Omental fat pad (tissue), 4 donors: ENCODE data around the gene IL1RAP. TPM values are rescaled to one million over a fixed set of nuclear protein-coding genes. Genes with fewer than 3 reads are reported as not detected.

ENCODE experiments used
- ATAC-seq: fragments of 150-250 bp; one replicate; pipeline ENCODE4 v1.9.1; 2016; ENCODE audit warnings: mild to moderate bottlenecking, moderate library complexity; ENCODE audit not compliant: low FRiP score
- DNase-seq: peaks from one replicate; pipeline ENCODE4 v3.0.0-alpha.2; 2019; ENCODE audit warnings: low spot score
- CTCF ChIP-seq, 3 donors: fragments of 450-650 bp; IDR thresholded peaks; one replicate each; pipeline ENCODE4 v1.5.1; 2016 to 2017; ENCODE audit warnings: antibody characterized with exemption in 3 of 3, mild to moderate bottlenecking in 3 of 3, moderate library complexity in 2 of 3
- total RNA-seq, 4 donors: library from RNA; depleted of rRNA; stranded (reverse); fragments of >200 nt; gene quantifications; one replicate each; pipeline ENCODE4 v1.1.0, GENCODE V29; 2016

IL1RAP gene
- total RNA-seq, 4 donors from 2014 or later, result 10.5 to 75.3 (median 23.4) TPM

- no peak for DNase-seq
- no peak for TF ChIP-seq CTCF (IDR thresholded peaks at IDR 0.05)
- ATAC-seq, result no peak
Measured at GRCh38 chr3:190491533-190492054, 22.3 kb upstream of the IL1RAP start.

GRCh38 chr3:190492129-190492528, 21.8 kb upstream of the IL1RAP start:
- no peak for TF ChIP-seq CTCF (IDR thresholded peaks at IDR 0.05)
- ATAC-seq (no peak), DNase-seq (no peak)

GRCh38 chr3:190492966-190493365, 20.9 kb upstream of the IL1RAP start:
- ATAC-seq (no peak), DNase-seq (no peak)
- no peak for TF ChIP-seq CTCF (IDR thresholded peaks at IDR 0.05)

GRCh38 chr3:190494907-190495306, 19.0 kb upstream of the IL1RAP start:
- DNase-seq (no peak), ATAC-seq (no peak)
- TF ChIP-seq CTCF (IDR thresholded peaks at IDR 0.05), result no peak

- TF ChIP-seq CTCF (IDR thresholded peaks at IDR 0.05), result no peak
- ATAC-seq (no peak), DNase-seq (no peak)
Measured at GRCh38 chr3:190495354-190495753, 18.5 kb upstream of the IL1RAP start.

GRCh38 chr3:190495796-190496195, 18.1 kb upstream of the IL1RAP start:
- ATAC-seq, result no peak
- DNase-seq, result no peak
- TF ChIP-seq CTCF (IDR thresholded peaks at IDR 0.05), result no peak

- no peak for DNase-seq
- no peak for TF ChIP-seq CTCF (IDR thresholded peaks at IDR 0.05)
- ATAC-seq, result no peak
Measured at GRCh38 chr3:190496859-190497258, 17.0 kb upstream of the IL1RAP start.
